HCT116 (cell line): ENCODE results near the gene FHIT. TPM values are rescaled to one million over a fixed set of nuclear protein-coding genes. Genes with fewer than 3 reads are reported as not detected.

Source experiments
- ATAC-seq: fragments of 200-7000 bp; cut with Tn5 transposase; 2 replicates; pipeline ENCODE4 v1.9.1; 2020; ENCODE audit warnings: mild to moderate bottlenecking, moderate library complexity
- BruUV-seq: library from RNA; stranded (reverse); fragments of 400-500 nt; replicated peaks from 2 replicates; lab custom pipeline; 2021; lab: Mats Ljungman, UMichigan
- CTCF ChIA-PET: fragments of 300-600 bp; sonication (Branson Sonifier 250); formaldehyde crosslinking; loops from one replicate; lab custom pipeline; 2021; ENCODE audit warnings: antibody characterized with exemption; lab: Charles Lee
- POLR2A ChIA-PET: fragments of 300-600, 350-600 bp; sonication (Branson Sonifier 250); formaldehyde crosslinking; loops from one replicate; lab custom pipeline; 2021; ENCODE audit warnings: antibody characterized with exemption; lab: Charles Lee
- RAD21 ChIA-PET, 2 experiments: fragments of 300-600 bp; sonication (Branson Sonifier 250); formaldehyde crosslinking; loops; one replicate each; lab custom pipeline; 2023; ENCODE audit warnings: low total read pairs in 2 of 2; ENCODE audit not compliant: uncharacterized antibody in 2 of 2, unreplicated experiment in 2 of 2, low non-redundant PET in 1 of 2; lab: Charles Lee
- DNase-seq: peaks from one replicate; pipeline ENCODE4 v3.0.0-alpha.2; 2010; ENCODE audit warnings: low read depth, low spot score
- H2AFZ ChIP-seq: fragments of 200-600 bp; shearing (Covaris generic), sonication (generic); 2 replicates; pipeline ENCODE4 v1.6.1; 2017; ENCODE audit warnings: low read depth, mixed run types, mixed read lengths, antibody characterized with exemption, low read length; ENCODE audit not compliant: poor library complexity, severe bottlenecking
- H3K27ac ChIP-seq: 2 replicates; pipeline ENCODE4 v1.5.1; 2012; ENCODE audit warnings: low read depth, low read length
- H3K27me3 ChIP-seq: fragments of 200-600 bp; sonication (generic); 2 replicates; pipeline ENCODE4 v1.6.1; 2016; ENCODE audit warnings: mixed run types, low read length, mixed read lengths; ENCODE audit not compliant: insufficient read depth
- H3K36me3 ChIP-seq, 2 experiments: fragments of 200-500 bp in 1 of 2; fragments of 200-600 bp in 1 of 2; sonication (Bioruptor generic) in 1 of 2; sonication (generic) in 1 of 2; 2 replicates each; pipeline versions ENCODE4 v1.5.1 to v1.6.1; 2014 to 2016; ENCODE audit warnings: low read length in 2 of 2, inconsistent platforms in 1 of 2, mixed read lengths in 1 of 2, mixed run types in 1 of 2; ENCODE audit not compliant: insufficient read depth in 2 of 2, control insufficient read depth in 1 of 2
- H3K4me1 ChIP-seq, 2 experiments: fragments of 200-600 bp in 1 of 2; sonication (generic) in 1 of 2; 2 replicates each; pipeline versions ENCODE4 v1.5.1 to v1.6.1; 2012 to 2017; ENCODE audit warnings: low read length in 2 of 2, inconsistent platforms in 1 of 2, mild to moderate bottlenecking in 1 of 2, mixed read lengths in 1 of 2, mixed run types in 1 of 2, moderate library complexity in 1 of 2; ENCODE audit not compliant: insufficient read depth in 2 of 2, control insufficient read depth in 1 of 2
- H3K4me2 ChIP-seq: fragments of 200-600 bp; sonication (generic); 2 replicates; pipeline ENCODE4 v1.6.1; 2017; ENCODE audit warnings: mixed run types, low read length, mixed read lengths
- H3K4me3 ChIP-seq, 2 experiments: fragments of 200-600 bp in 1 of 2; sonication (generic) in 1 of 2; replicated peaks in 1 of 2; 2 replicates each; pipeline ENCODE4 v1.5.1; 2011 to 2016; ENCODE audit warnings: low read length in 2 of 2, control low read depth in 1 of 2, low read depth in 1 of 2, mild to moderate bottlenecking in 1 of 2, mixed read lengths in 1 of 2, mixed run types in 1 of 2
- H3K79me2 ChIP-seq: fragments of 200-600 bp; sonication (generic); 2 replicates; pipeline ENCODE4 v1.6.1; 2017; ENCODE audit warnings: mild to moderate bottlenecking, mixed run types, low read length, moderate library complexity, mixed read lengths; ENCODE audit not compliant: insufficient read depth
- H3K9ac ChIP-seq: fragments of 200-600 bp; sonication (generic); 2 replicates; pipeline ENCODE4 v1.6.1; 2016; ENCODE audit warnings: low read length, mixed read lengths
- H3K9me2 ChIP-seq: fragments of 200-600 bp; sonication (generic), shearing (Covaris generic); 2 replicates; pipeline ENCODE4 v1.6.1; 2017; ENCODE audit warnings: mixed run types, mild to moderate bottlenecking, moderate library complexity; ENCODE audit not compliant: insufficient read depth
- H3K9me3 ChIP-seq, 2 experiments: fragments of 200-500 bp in 1 of 2; fragments of 200-600 bp in 1 of 2; sonication (Bioruptor generic) in 1 of 2; sonication (generic) in 1 of 2; 2 replicates each; pipeline ENCODE4 v1.6.1; 2014 to 2017; ENCODE audit warnings: low read length in 2 of 2, mixed read lengths in 2 of 2, inconsistent platforms in 1 of 2, low read depth in 1 of 2, mild to moderate bottlenecking in 1 of 2, mixed run types in 1 of 2, moderate library complexity in 1 of 2; ENCODE audit not compliant: control insufficient read depth in 1 of 2, insufficient read depth in 1 of 2
- H4K20me1 ChIP-seq: fragments of 200-600 bp; sonication (generic), shearing (Covaris generic); 2 replicates; pipeline ENCODE4 v1.6.1; 2017; ENCODE audit warnings: mixed run types, mild to moderate bottlenecking, moderate library complexity; ENCODE audit not compliant: insufficient read depth
- ATF3 ChIP-seq: IDR thresholded peaks from 2 replicates; pipeline ENCODE4 v1.6.1; 2012
- CBX3 ChIP-seq: IDR thresholded peaks from 2 replicates; pipeline ENCODE4 v1.6.1; 2012; ENCODE audit warnings: low read depth
- CEBPB ChIP-seq: IDR thresholded peaks from 2 replicates; pipeline ENCODE4 v1.6.1; 2012; ENCODE audit warnings: low read depth
- CTCF ChIP-seq, 3 experiments: fragments of 200-600 bp in 1 of 3; sonication (generic) in 1 of 3; IDR thresholded peaks in 2 of 3; conservative IDR thresholded peaks in 1 of 3; 2 replicates each; pipeline ENCODE4 v1.5.1; 2012 to 2017; ENCODE audit warnings: low read depth in 2 of 3, low read length in 2 of 3, antibody characterized with exemption in 1 of 3, borderline replicate concordance in 1 of 3, control low read depth in 1 of 3, mild to moderate bottlenecking in 1 of 3, mixed read lengths in 1 of 3, mixed run types in 1 of 3, moderate library complexity in 1 of 3; ENCODE audit not compliant: insufficient read depth in 1 of 3
- EGR1 ChIP-seq: IDR thresholded peaks from 2 replicates; pipeline ENCODE4 v1.6.1; 2012; ENCODE audit warnings: low read depth
- ELF1 ChIP-seq: IDR thresholded peaks from 2 replicates; pipeline ENCODE4 v1.6.1; 2012; ENCODE audit warnings: low read depth, borderline replicate concordance
- EZH2 ChIP-seq: fragments of 200-600 bp; sonication (generic); IDR thresholded peaks from 2 replicates; pipeline ENCODE4 v1.6.1; 2017; ENCODE audit warnings: antibody characterized with exemption, mixed run types
- EZH2phosphoT487 ChIP-seq: fragments of 200-600 bp; IDR thresholded peaks from 2 replicates; pipeline ENCODE4 v1.6.1; 2018; ENCODE audit warnings: antibody characterized with exemption, borderline replicate concordance
- FOSL1 ChIP-seq: IDR thresholded peaks from 2 replicates; pipeline ENCODE4 v1.6.1; 2012; ENCODE audit warnings: low read depth
- POLR2A ChIP-seq: IDR thresholded peaks from 2 replicates; pipeline ENCODE4 v1.7.0; 2011; ENCODE audit warnings: borderline replicate concordance; ENCODE audit not compliant: insufficient read depth, insufficient read length; ENCODE audit errors: extremely low read depth
- POLR2AphosphoS5 ChIP-seq: IDR thresholded peaks from 2 replicates; pipeline ENCODE4 v1.6.1; 2011; ENCODE audit warnings: mild to moderate bottlenecking, low read depth, low read length, moderate library complexity
- RAD21 ChIP-seq: IDR thresholded peaks from 2 replicates; pipeline ENCODE4 v1.6.1; 2012; ENCODE audit warnings: low read depth, mild to moderate bottlenecking
- SIN3A ChIP-seq: IDR thresholded peaks from 2 replicates; pipeline ENCODE4 v1.6.1; 2012; ENCODE audit warnings: low read depth
- SRF ChIP-seq: IDR thresholded peaks from 2 replicates; pipeline ENCODE4 v1.6.1; 2012; ENCODE audit warnings: low read depth
- ZBTB33 ChIP-seq: IDR thresholded peaks from 2 replicates; pipeline ENCODE4 v1.6.1; 2011; ENCODE audit warnings: mild to moderate bottlenecking, low read length, moderate library complexity; ENCODE audit not compliant: insufficient replicate concordance; ENCODE audit errors: extremely low read depth
- ZFX ChIP-seq: fragments of 450-650 bp; IDR thresholded peaks from 2 replicates; pipeline ENCODE4 v1.6.1; 2017
- ZNF274 ChIP-seq: fragments of 200-500 bp; sonication (Bioruptor generic); IDR thresholded peaks from 2 replicates; pipeline ENCODE4 v1.6.1; 2014; ENCODE audit warnings: mild to moderate bottlenecking, low read depth, low read length, inconsistent platforms
- intact Hi-C: fragments of 100-400 bp; cut with micrococcal nuclease; formaldehyde crosslinking; loops from 2 replicates; pipeline ENCODE4 v1.10.0; 2022
- total RNA-seq: library from RNA; stranded (reverse); gene quantifications from one replicate; pipeline ENCODE4 v1.2.1, GENCODE V29; 2021; ENCODE audit not compliant: unreplicated experiment
- TF ChIP-seq, protein P1 (sequence below): IDR thresholded peaks from 2 replicates; pipeline ENCODE4 v1.6.1; 2012; ENCODE audit warnings: low read depth
- TF ChIP-seq, protein P2 (sequence below): IDR thresholded peaks from 2 replicates; pipeline ENCODE4 v1.6.1; 2012

Gene FHIT
- total RNA-seq, 1 experiment from 2014 or later: 20.1 TPM

DNA sequence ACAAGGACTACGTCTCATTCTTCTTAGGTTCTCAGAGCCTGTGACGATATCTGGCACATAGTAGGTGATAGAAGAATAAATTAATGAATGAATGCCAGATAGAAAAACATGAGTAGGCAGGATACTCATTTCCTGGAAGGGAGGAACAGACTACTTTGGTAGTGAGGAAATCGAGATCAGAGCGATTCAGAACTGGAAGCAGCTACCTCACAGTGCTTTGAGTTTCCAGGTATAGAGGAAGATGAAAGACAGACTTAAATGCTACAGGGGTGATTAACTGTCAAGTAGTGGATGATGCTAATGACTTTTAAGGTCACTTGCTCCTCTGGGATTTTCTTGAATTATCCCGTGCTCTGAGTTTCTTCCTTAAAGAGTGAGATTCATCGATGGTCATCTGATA lies 1249.9 kb downstream of the FHIT start:
- H3K79me2 ChIP-seq: no peaks in the 10 kb centered on the region
- POLR2A ChIA-PET: no interaction called here
- H3K4me2 ChIP-seq: no peak overlapping the region
- no peaks in the 10 kb centered on the region for H3K4me1 ChIP-seq
- no peaks in the 10 kb centered on the region for H3K9me2 ChIP-seq
- RAD21 ChIA-PET: no interaction called here
- 0 out of 2 replicates have a peak, but pooled peaks cover 8% of the 10 kb centered on the region for H3K27me3 ChIP-seq
- CTCF ChIA-PET: no interaction called here
- no peaks in the 10 kb centered on the region for H3K36me3 ChIP-seq
- intact Hi-C loops: no loop called here
- no peak for TF ChIP-seq ZNF274
- TF ChIP-seq, protein P1, sequence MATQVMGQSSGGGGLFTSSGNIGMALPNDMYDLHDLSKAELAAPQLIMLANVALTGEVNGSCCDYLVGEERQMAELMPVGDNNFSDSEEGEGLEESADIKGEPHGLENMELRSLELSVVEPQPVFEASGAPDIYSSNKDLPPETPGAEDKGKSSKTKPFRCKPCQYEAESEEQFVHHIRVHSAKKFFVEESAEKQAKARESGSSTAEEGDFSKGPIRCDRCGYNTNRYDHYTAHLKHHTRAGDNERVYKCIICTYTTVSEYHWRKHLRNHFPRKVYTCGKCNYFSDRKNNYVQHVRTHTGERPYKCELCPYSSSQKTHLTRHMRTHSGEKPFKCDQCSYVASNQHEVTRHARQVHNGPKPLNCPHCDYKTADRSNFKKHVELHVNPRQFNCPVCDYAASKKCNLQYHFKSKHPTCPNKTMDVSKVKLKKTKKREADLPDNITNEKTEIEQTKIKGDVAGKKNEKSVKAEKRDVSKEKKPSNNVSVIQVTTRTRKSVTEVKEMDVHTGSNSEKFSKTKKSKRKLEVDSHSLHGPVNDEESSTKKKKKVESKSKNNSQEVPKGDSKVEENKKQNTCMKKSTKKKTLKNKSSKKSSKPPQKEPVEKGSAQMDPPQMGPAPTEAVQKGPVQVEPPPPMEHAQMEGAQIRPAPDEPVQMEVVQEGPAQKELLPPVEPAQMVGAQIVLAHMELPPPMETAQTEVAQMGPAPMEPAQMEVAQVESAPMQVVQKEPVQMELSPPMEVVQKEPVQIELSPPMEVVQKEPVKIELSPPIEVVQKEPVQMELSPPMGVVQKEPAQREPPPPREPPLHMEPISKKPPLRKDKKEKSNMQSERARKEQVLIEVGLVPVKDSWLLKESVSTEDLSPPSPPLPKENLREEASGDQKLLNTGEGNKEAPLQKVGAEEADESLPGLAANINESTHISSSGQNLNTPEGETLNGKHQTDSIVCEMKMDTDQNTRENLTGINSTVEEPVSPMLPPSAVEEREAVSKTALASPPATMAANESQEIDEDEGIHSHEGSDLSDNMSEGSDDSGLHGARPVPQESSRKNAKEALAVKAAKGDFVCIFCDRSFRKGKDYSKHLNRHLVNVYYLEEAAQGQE: no peak
- no peak for TF ChIP-seq CTCF (IDR thresholded peaks at IDR 0.05 in 2 of 3, conservative IDR thresholded peaks at IDR 0.05 in 1 of 3; ENCODE audit: borderline replicate concordance in 1 of 3, insufficient read depth in 1 of 3, low read depth in 2 of 3, low read length in 2 of 3)
- no peak for TF ChIP-seq CBX3
- TF ChIP-seq, protein P2, sequence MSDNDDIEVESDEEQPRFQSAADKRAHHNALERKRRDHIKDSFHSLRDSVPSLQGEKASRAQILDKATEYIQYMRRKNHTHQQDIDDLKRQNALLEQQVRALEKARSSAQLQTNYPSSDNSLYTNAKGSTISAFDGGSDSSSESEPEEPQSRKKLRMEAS: no peak
- no peak for TF ChIP-seq POLR2A
- no peak for TF ChIP-seq CEBPB
- no peak for TF ChIP-seq ATF3
- TF ChIP-seq EZH2phosphoT487: no peak
- no peak for TF ChIP-seq ELF1
- no peak for TF ChIP-seq SIN3A
- no peak for TF ChIP-seq ZFX
- no peak for TF ChIP-seq SRF
- no peak for TF ChIP-seq FOSL1
- no peak for TF ChIP-seq RAD21
- TF ChIP-seq ZBTB33: no peak
- no peak for TF ChIP-seq EZH2
- no peak for TF ChIP-seq EGR1
- no peak for TF ChIP-seq POLR2AphosphoS5
- H3K9ac ChIP-seq: no peak overlapping the region
- BruUV-seq: no TSS peak
- no peak overlapping the region for H2AFZ ChIP-seq
- H3K27ac ChIP-seq: no peak overlapping the region
- ATAC-seq (no peak), DNase-seq (no peak)
- H3K4me3 ChIP-seq: no peak overlapping the region
- no peaks in the 10 kb centered on the region for H3K9me3 ChIP-seq
- no peaks in the 10 kb centered on the region for H4K20me1 ChIP-seq
